Astrocyte of the cerebellum (primary cell): Measurements from ENCODE around the gene KCNH4.
"Not testable (repeated sequence)": the region's sequence is repeated elsewhere in the genome, so short reads cannot be mapped to it uniquely, and the experiment has no call there.

ENCODE experiments used
- DNase-seq: peaks from one replicate; pipeline ENCODE4 v3.0.0-alpha.2; 2011; ENCODE audit warnings: low read depth
- H3K4me3 ChIP-seq: 2 replicates; pipeline ENCODE4 v1.5.1; 2011; ENCODE audit warnings: mild to moderate bottlenecking, low read depth, low read length, moderate library complexity
- in situ Hi-C: cut with HindIII; loops from 2 replicates; pipeline ENCODE4 v1.10.0; 2017; ENCODE audit warnings: low sequenced_read_pairs
- TF ChIP-seq, protein P1 (sequence below): IDR thresholded peaks from 2 replicates; pipeline ENCODE4 v1.5.1; 2012; ENCODE audit warnings: low read length, low read depth, moderate library complexity, mild to moderate bottlenecking; ENCODE audit errors: missing control alignments

Gene KCNH4

DNA sequence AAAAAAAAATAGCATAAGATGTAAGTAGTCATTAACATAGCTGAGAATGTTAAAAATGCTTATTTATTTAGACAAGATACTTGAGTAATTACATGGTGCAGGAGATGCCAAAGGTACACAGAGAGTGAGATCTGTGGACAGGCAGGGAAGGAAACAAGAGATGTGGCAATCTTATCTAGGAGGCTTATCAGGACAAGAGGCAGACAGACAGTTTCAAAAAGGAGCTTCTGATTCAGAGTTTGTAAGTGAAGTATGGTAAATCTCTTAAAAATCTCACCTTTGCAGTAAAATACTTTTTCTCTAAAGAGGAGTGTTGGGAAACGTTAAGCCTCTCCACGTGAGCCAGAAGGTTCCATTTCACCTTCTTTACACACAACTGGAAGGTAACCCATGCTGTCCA is 33.2 kb upstream of the KCNH4 start:
- in situ Hi-C loops, result no loop called here
- no peak overlapping the region for H3K4me3 ChIP-seq
- TF ChIP-seq, protein P1, sequence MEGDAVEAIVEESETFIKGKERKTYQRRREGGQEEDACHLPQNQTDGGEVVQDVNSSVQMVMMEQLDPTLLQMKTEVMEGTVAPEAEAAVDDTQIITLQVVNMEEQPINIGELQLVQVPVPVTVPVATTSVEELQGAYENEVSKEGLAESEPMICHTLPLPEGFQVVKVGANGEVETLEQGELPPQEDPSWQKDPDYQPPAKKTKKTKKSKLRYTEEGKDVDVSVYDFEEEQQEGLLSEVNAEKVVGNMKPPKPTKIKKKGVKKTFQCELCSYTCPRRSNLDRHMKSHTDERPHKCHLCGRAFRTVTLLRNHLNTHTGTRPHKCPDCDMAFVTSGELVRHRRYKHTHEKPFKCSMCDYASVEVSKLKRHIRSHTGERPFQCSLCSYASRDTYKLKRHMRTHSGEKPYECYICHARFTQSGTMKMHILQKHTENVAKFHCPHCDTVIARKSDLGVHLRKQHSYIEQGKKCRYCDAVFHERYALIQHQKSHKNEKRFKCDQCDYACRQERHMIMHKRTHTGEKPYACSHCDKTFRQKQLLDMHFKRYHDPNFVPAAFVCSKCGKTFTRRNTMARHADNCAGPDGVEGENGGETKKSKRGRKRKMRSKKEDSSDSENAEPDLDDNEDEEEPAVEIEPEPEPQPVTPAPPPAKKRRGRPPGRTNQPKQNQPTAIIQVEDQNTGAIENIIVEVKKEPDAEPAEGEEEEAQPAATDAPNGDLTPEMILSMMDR, result no peak
- DNase-seq, result no peak

DNA sequence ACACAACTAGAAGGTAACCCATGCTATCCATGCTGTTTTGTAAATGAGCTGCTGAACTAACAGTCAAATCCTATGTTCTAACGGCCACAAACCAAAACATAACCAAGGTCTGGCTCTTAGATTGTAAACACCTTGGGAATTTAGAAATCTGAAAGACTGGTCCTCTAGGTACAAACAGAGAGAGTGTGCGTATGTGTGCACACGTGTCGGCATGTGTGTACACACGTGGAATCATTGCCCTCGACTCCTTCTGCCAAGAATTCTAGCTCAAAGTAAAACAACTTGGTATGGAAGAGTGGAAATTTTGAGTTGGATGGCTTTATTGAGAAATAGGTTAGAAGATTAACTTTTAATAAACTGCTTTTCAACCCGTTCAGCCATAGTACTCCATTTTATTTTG is 31.4 kb upstream of the KCNH4 start:
- TF ChIP-seq, protein P1, result no peak
- in situ Hi-C loops, result no loop called here

DNA sequence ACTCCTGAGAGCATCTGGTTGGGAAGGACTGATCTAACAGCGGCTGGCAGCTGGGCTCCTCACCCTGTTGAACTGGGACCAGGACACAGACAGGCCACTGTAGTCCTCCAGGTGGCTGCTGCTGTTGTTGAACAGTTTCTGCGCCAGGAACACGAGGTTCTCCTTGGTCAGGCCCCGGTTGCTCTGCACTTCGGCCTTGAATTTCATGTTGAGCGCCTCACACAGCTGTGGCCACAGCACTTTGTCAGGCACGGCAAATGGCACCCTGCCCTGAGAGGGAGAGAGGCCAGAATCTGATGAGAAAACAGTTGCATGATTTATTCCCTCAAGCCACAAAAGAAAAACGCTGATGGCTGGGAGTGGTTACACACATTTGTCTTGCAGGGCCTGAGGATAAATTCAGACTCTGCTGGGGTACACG is 31.0 kb upstream of the KCNH4 start:
- in situ Hi-C loops, H3K4me3 ChIP-seq: not testable (repeated sequence)
- DNase-seq, result peak; percentile 55

More for the DNA sequence above, 31.4 kb upstream of the KCNH4 start:
- DNase-seq, result no peak
- H3K4me3 ChIP-seq, result no peak overlapping the region

DNA sequence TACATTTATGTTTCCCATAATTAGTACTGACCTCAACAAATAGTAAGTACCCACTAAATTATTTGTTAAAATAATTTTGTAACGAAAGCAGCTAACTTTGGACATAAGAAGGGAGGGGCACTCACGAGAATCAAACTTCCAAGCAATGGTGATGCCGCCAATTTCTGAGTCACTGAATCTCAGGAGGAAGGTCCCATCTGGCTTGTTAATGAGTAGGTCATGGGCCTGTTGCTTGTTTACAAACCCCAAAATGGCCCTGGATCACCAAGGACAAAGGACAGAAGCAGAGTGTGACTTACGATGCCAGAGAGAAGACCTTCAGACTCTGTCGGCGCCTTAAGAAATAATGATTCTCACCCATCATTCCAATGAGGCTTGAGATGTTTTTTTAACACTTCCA is 29.1 kb upstream of the KCNH4 start:
- TF ChIP-seq, protein P1, result no peak
- DNase-seq, result no peak
- no peak overlapping the region for H3K4me3 ChIP-seq
- in situ Hi-C loops, result no loop called here

DNA sequence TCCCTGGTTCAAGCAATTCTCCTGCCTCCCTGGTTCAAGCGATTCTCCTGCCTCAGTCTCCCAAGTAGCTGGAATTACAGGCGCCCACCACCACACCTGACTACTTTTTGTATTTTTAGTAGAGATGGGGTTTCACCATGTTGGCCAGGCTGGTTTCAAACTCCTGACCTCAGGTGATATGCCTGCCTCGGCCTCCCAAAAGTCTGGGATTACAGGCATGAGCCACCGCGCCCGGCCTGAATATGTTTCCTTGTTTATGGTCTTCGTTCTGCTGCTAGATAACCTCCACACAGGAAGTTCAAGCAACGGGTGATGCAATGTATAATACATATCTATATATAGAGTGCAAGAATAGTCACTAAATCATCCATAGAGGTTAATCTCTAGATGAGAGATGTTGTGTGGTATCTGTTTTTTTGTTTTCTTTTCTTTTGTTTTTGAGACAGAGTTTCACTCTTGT is 25.2 kb upstream of the KCNH4 start:
- DNase-seq, in situ Hi-C loops, H3K4me3 ChIP-seq: not testable (repeated sequence)

DNA sequence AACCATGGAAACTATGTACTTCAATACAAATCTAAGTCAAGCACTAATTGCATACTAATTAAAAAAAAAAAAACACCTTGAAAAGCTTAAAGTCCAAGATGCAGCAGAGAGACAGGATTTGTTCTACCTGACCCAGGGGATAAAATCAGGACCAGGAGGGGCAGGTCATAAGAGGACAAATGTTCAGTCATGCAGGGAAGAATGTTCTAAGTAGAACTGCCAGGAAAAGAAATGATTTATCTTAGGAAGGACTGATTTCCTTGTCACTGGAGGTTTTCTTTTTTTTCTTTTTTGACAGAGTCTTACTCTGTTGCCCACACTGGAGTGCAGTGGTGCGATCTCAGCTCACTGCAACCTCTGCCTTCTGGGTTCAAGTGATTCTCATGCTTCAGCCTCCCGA is 22.4 kb upstream of the KCNH4 start:
- DNase-seq, result no peak
- H3K4me3 ChIP-seq, result no peak overlapping the region
- in situ Hi-C loops, result no loop called here
- TF ChIP-seq, protein P1, result no peak

DNA sequence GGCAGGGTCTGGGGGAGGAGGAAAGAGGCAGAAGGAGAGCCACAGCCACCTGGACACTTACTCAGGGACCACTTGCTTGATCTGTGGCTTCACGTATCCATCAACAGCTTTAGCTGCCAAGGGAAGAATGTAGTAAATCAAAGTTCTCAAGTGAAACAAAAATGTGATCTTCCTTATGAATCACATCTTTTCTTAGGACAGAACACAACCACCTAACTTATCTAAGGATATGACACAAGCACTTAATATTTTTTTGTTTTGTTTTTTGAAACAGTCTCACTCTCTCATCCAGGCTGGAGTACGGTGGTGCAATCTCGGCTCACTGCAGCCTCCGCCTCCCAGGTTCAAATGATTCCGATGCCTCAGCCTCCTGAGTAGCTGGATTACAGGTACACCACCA is 21.8 kb upstream of the KCNH4 start:
- H3K4me3 ChIP-seq, result no peak overlapping the region
- TF ChIP-seq, protein P1, result no peak
- DNase-seq, result no peak
- in situ Hi-C loops, result no loop called here

DNA sequence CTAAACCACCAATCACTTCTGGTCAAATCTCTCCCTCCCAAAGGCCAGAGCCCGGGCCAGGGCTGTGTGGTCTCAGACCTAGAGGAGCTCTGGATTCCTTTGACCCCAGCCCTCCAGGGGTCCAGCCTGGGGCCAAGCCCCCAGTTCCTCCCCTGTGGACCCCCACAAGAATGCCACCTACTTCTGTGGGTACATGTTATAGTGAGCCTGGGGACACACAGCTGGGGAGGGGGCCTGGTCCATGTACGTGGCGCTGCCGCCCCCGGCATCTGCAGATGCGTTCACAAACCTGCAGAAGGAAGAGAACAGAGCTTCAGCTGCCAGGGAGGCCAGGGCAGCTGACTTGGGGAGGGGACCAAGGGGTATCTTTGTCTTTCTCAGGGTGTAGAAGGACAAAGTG is 21.2 kb upstream of the KCNH4 start:
- TF ChIP-seq, protein P1, result no peak
- in situ Hi-C loops, result no loop called here
- H3K4me3 ChIP-seq, result no peak overlapping the region
- DNase-seq, result no peak
